GM19455 (cell line): ENCODE measurements around the gene ALB.

Experiments
- ATAC-seq: cut with Tn5 transposase; IDR thresholded peaks from one replicate; pipeline ENCODE4 v1.9.1; 2021; ENCODE audit not compliant: unreplicated experiment

ALB gene

DNA sequence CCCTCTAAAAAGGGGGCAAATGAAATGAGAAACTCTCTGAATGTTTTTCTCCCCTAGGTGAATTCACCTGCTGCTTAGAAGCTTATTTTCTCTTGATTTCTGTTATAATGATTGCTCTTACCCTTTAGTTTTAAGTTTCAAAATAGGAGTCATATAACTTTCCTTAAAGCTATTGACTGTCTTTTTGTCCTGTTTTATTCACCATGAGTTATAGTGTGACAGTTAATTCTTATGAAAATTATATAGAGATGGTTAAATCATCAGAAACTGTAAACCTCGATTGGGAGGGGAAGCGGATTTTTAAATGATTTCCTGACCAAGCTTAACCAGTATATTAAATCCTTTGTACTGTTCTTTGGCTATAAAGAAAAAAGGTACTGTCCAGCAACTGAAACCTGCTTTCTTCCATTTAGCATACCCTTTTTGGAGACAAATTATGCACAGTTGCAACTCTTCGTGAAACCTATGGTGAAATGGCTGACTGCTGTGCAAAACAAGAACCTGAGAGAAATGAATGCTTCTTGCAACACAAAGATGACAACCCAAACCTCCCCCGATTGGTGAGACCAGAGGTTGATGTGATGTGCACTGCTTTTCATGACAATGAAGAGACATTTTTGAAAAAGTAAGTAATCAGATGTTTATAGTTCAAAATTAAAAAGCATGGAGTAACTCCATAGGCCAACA lies 4.2 kb downstream of the ALB start:
- ATAC-seq = no peak

GRCh38 chr4:73409012-73409862 lies 5.2 kb downstream of the ALB start:
- no peak for ATAC-seq

DNA sequence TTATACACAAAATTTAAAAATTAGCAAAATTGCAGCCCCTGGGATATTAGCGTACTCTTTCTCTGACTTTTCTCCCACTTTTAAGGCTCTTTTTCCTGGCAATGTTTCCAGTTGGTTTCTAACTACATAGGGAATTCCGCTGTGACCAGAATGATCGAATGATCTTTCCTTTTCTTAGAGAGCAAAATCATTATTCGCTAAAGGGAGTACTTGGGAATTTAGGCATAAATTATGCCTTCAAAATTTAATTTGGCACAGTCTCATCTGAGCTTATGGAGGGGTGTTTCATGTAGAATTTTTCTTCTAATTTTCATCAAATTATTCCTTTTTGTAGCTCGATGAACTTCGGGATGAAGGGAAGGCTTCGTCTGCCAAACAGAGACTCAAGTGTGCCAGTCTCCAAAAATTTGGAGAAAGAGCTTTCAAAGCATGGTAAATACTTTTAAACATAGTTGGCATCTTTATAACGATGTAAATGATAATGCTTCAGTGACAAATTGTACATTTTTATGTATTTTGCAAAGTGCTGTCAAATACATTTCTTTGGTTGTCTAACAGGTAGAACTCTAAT lies 6.0 kb downstream of the ALB start:
- ATAC-seq = no peak

DNA sequence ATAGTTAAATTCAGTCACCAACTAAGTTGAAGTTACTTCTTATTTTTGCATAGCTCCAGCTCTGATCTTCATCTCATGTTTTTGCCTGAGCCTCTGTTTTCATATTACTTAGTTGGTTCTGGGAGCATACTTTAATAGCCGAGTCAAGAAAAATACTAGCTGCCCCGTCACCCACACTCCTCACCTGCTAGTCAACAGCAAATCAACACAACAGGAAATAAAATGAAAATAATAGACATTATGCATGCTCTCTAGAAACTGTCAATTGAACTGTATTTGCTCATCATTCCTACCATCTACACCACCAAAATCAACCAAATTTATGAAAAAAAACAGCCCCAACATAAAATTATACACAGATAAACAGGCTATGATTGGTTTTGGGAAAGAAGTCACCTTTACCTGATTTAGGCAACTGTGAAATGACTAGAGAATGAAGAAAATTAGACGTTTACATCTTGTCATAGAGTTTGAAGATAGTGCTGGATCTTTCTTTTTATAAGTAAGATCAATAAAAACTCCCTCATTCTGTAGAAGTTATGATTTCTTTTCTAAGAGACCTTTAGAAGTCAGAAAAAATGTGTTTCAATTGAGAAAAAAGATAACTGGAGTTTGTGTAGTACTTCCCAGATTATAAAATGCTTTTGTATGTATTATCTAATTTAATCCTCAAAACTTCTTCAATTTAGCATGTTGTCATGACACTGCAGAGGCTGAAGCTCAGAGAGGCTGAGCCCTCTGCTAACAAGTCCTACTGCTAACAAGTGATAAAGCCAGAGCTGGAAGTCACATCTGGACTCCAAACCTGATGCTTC lies 7.0 kb downstream of the ALB start:
- no peak for ATAC-seq

- no peak for ATAC-seq
These were observed 7.8 kb downstream of the ALB start for GRCh38 chr4:73411731-73412414.

- no peak for ATAC-seq
These were observed 9.2 kb downstream of the ALB start for GRCh38 chr4:73413294-73413755.

- ATAC-seq = no peak
These were observed 10.8 kb downstream of the ALB start for GRCh38 chr4:73414936-73415271.

DNA sequence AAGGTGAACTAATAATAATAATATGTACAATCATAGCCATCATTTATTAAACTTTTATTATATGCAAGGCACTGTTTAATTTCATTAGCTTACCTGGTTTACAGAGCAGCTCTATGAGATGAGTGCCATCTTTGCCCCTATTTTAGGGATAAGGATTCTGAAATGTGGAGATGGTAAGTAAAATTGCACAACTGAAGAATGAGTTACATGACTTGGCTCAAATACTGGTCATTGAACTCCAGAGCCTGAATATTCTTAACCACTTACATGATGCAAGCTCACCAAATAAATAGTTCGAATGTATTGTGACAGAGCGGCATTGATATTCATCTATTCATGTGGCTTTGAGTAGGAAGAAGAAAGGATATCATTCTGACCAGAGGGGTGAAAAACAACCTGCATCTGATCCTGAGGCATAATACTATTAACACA lies 11.7 kb downstream of the ALB start:
- no peak for ATAC-seq

DNA sequence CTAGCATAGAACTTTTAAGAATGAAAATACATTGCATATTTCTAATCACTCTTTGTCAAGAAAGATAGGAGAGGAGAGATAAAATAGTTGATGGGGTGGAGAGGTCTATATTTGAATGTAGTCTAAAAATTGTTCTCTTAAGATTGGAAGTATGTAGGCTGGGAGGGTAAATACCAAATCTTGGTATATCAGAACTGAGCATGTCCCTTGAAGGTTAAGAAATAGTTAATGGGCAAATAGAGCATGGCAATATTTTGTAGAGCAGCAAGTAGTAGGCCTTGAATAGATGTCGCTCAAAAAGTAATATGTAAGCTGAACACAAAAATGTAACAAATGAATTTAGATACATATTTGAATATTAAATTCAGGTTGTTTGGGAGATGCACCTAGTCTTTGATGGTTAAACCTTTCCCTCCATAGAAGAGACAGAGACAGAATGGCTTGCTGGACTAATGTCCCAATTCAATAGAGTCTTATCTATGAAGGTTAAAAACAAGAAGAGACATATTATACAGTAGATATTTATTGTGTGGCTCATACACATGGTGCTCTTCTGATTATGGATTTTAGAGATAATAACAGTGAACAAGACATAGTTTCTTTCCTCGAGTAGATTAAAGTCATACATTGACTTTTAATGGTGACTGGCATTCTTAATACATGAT lies 12.5 kb downstream of the ALB start:
- ATAC-seq = no peak

- ATAC-seq = no peak
These were observed 13.3 kb downstream of the ALB start for GRCh38 chr4:73417342-73417741.

- ATAC-seq = no peak
These were observed 13.9 kb downstream of the ALB start for GRCh38 chr4:73417973-73418372.

DNA sequence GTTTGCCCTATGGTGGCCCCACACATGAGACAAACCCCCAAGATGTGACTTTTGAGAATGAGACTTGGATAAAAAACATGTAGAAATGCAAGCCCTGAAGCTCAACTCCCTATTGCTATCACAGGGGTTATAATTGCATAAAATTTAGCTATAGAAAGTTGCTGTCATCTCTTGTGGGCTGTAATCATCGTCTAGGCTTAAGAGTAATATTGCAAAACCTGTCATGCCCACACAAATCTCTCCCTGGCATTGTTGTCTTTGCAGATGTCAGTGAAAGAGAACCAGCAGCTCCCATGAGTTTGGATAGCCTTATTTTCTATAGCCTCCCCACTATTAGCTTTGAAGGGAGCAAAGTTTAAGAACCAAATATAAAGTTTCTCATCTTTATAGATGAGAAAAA lies 14.6 kb downstream of the ALB start:
- ATAC-seq = no peak

GRCh38 chr4:73419106-73420038 lies 15.3 kb downstream of the ALB start:
- no peak for ATAC-seq

DNA sequence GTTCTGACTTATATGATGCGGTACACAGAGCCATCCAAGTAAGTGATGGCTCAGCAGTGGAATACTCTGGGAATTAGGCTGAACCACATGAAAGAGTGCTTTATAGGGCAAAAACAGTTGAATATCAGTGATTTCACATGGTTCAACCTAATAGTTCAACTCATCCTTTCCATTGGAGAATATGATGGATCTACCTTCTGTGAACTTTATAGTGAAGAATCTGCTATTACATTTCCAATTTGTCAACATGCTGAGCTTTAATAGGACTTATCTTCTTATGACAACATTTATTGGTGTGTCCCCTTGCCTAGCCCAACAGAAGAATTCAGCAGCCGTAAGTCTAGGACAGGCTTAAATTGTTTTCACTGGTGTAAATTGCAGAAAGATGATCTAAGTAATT lies 16.5 kb downstream of the ALB start:
- no peak for ATAC-seq

DNA sequence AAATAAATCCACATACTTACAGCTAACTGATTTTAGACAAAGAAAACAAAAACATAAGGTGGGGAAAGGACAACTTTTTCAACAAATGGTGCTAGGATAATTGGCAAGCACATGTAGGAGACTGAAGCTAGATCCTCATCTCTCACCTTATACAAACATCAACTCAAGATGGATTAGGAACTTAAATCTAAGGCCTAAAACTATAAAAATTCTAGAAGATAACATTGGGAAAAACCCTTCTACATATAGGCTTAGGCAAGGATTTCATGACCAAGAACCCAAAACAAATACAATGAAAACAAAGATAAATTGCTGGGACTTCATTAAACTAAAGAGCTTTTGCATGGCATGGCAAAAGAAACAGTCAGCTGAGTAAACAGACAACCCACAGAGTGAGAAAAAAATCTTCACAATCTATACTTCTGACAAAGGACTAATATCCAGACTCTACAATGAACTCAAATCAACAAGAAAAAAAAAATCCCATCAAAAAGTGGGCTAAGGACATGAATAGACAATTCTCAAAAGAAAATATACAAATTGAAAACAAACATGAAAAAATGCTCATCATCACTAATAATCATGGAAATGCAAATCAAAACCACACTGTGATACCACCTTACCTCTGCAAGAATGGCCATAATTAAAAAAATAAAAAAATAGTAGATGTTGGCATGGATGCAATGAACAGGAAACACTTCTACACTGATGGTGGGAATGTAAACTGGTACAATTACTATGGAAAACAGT lies 17.8 kb downstream of the ALB start:
- no peak for ATAC-seq

DNA sequence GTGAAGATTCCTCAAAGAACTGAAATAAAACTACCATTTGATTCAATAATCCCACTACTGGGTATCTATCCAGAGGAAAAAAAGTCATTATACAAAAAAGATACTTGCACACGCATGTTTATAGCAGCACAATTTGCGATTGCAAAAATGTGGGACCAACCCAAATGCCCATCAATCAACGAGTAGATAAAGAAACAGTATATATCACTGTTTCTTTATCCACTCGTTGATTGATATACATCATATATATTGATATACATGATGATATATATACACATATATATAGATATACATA lies 18.3 kb downstream of the ALB start:
- ATAC-seq = no peak

DNA sequence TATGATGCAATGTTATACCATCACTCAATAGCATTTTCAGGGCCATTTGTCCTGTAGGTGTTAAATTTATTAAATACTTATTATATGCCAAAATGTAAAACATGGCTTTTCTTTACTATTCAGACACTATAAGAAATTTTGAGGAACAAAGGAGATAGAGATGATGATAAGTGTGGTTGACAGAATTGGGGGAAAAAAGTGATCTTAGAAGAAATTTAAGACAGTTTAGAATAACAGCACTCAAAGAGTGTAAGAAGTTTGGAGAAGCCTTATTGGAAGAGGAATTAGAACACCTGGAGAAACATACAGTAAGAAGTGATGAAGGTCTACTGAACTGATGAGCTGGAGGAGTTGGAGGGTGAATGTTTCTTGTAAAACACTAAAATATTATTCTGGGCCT lies 19.1 kb downstream of the ALB start:
- no peak for ATAC-seq

DNA sequence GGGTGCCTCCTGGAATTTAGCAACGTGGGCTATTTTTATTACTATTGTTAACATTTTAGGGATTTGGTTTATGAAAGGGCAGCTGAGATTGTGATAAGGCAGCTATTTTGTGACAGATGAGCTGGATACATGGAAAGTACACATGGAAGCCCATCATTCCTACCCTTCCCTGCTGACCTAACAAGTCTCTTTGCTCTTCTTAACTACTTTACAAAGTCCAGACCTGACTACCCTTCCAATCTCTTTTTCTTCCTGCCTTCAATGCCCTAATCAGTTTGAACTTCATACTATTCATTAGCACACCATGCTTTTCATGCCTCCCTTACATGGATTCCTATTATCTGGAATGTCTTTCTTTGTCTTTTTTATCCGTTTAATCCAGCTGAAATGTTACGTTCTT lies 22.6 kb downstream of the ALB start:
- no peak for ATAC-seq

GRCh38 chr4:73429118-73429517 lies 25.0 kb downstream of the ALB start:
- ATAC-seq = no peak
